GM12891 (cell line): ENCODE measurements around the gene TIMM10B.

Source experiments
- PAX5 ChIP-seq: IDR thresholded peaks from 2 replicates; pipeline ENCODE4 v1.6.1; 2011; ENCODE audit warnings: low read length, moderate library complexity, mild to moderate bottlenecking; ENCODE audit not compliant: insufficient read depth, severe bottlenecking
- POLR2AphosphoS5 ChIP-seq: IDR thresholded peaks from 2 replicates; pipeline ENCODE4 v1.6.1; 2011; ENCODE audit warnings: low read depth, low read length, control low read depth
- POU2F2 ChIP-seq: IDR thresholded peaks from 2 replicates; pipeline ENCODE4 v1.6.1; 2011; ENCODE audit warnings: low read depth, mild to moderate bottlenecking, control low read depth, low read length, moderate library complexity
- SPI1 ChIP-seq: IDR thresholded peaks from 2 replicates; pipeline ENCODE4 v1.6.1; 2011; ENCODE audit warnings: low read depth, low read length, control low read depth
- TAF1 ChIP-seq: IDR thresholded peaks from 2 replicates; pipeline ENCODE4 v1.6.1; 2011; ENCODE audit warnings: low read depth, low read length, control low read depth

- TF ChIP-seq TAF1 (no peak), SPI1 (no peak), POLR2AphosphoS5 (no peak), PAX5 (no peak), POU2F2 (no peak)
Observed at GRCh38 chr11:6474806-6475500, 6.3 kb upstream of the TIMM10B start.
